Choroid plexus epithelial cell (primary cell): ENCODE results near the gene EHMT1.
"Not testable (repeated sequence)": the region's sequence is repeated elsewhere in the genome, so short reads cannot be mapped to it uniquely, and the experiment has no call there.

Source experiments
- DNase-seq: peaks from one replicate; pipeline ENCODE4 v3.0.0-alpha.2; 2010; ENCODE audit warnings: low read depth
- H3K4me3 ChIP-seq: 2 replicates; pipeline ENCODE4 v1.5.1; 2011; ENCODE audit warnings: low read depth, mild to moderate bottlenecking, control low read depth, low read length, moderate library complexity
- TF ChIP-seq, protein P1 (sequence below): conservative IDR thresholded peaks from 2 replicates; pipeline ENCODE4 v1.5.1; 2011; ENCODE audit warnings: low read depth, mild to moderate bottlenecking, control low read depth, inconsistent platforms, low read length, moderate library complexity

EHMT1 gene

DNA sequence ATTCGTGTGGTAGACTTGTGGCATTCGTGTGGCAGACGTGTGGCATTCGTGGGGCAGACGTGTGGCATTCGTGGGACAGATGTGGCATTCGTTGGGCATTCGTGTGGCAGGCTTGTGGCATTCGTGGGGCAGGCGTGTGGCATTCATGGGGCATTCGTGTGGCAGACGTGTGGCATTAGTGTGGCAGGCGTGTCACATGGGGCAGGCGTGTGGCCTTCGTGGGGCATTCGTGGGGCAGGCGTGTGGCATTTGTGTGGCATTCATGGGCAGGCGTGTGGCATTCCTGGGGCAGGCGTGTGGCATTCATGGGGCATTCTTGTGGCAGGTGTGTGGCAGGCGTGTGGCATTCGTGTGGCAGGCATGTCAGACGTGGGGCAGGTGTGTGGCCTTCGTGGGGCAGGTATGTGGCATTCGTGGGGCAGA lies 106.0 kb downstream of the EHMT1 start:
- TF ChIP-seq, protein P1, sequence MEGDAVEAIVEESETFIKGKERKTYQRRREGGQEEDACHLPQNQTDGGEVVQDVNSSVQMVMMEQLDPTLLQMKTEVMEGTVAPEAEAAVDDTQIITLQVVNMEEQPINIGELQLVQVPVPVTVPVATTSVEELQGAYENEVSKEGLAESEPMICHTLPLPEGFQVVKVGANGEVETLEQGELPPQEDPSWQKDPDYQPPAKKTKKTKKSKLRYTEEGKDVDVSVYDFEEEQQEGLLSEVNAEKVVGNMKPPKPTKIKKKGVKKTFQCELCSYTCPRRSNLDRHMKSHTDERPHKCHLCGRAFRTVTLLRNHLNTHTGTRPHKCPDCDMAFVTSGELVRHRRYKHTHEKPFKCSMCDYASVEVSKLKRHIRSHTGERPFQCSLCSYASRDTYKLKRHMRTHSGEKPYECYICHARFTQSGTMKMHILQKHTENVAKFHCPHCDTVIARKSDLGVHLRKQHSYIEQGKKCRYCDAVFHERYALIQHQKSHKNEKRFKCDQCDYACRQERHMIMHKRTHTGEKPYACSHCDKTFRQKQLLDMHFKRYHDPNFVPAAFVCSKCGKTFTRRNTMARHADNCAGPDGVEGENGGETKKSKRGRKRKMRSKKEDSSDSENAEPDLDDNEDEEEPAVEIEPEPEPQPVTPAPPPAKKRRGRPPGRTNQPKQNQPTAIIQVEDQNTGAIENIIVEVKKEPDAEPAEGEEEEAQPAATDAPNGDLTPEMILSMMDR = no peak
- no peak overlapping the region for H3K4me3 ChIP-seq
- DNase-seq = no peak

DNA sequence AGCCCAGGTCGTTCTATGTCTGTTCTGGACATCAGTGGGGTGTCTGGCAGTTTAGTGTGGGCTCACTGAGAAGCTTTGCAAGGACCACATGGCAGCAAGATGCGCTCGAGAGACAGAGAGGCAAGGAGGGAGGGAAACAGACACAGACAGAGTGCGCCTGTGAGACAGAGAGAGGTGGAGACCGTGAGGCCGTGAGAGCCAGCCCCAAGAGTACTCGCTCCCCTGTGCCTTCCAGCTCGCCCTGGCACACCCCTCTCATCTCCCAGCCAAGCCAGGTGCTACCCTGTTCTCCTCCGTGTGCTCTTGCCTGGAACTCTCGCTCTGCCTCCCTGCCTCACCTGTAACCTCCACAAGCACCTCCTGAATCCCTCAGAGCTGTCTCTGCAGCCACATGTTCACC lies 106.8 kb downstream of the EHMT1 start:
- no peak for DNase-seq
- TF ChIP-seq, protein P1 = no peak

DNA sequence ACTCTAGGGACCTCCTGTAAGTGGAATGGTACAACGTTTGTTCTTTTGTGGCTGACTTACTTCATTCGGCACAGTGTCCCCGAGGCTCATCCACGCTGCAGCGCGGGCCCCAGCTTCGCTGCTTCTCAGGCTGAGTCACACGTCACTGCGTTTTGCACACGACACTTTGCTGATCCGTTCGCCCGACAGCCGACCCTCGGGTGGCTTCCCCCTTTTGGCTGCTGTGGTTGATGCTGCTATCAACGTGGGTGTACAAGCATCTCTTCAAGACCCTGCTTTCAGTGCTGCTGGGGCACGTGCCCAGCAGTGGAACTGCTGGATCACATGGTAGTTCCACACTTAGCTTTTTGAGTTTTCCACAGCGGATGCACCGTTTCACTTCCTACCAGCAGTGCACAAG lies 107.5 kb downstream of the EHMT1 start:
- not testable (repeated sequence) for H3K4me3 ChIP-seq, DNase-seq

More for the DNA sequence above, 106.8 kb downstream of the EHMT1 start:
- no peak overlapping the region for H3K4me3 ChIP-seq

DNA sequence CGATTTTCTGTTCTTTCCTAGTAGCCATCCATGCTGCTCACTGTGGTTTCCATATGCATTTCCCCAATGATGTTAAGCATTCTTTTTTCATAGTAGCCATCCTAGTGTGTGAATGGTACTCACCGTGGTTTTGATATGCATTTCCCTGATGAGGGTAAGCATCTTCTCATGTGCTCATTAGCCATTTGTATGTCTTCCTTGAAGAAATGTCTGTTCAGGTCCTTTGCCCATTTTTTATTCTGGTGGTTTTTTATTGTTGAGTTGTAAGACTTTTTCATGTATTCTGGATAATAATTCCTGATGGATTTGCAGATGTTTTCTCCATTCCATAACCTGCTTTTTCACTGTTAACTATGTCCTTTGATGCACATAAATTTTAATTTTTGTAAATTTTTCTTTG lies 108.0 kb downstream of the EHMT1 start:
- DNase-seq = no peak
- TF ChIP-seq, protein P1 = no peak

DNA sequence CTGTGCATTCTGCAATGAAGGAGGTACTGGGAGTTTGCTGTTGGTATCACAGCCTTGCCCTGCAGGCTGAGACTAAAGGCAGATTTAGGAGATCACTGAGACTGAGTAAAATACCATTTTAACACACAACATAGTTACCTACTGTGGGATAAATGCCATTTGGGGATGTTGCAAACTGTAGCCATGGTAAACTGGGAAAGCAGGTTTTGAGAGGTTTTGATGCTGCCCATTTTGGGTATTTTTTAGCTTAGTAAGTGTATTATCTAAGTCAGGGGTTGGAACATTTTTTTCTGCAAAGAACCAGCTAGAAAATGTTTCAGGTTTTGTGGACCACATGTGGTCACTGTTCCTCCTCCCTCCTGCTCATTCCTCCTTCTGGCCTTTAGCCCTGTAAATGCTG lies 108.9 kb downstream of the EHMT1 start:
- H3K4me3 ChIP-seq = no peak overlapping the region
- no peak for DNase-seq
- TF ChIP-seq, protein P1 = no peak

More for the DNA sequence above, 108.0 kb downstream of the EHMT1 start:
- no peak overlapping the region for H3K4me3 ChIP-seq

DNA sequence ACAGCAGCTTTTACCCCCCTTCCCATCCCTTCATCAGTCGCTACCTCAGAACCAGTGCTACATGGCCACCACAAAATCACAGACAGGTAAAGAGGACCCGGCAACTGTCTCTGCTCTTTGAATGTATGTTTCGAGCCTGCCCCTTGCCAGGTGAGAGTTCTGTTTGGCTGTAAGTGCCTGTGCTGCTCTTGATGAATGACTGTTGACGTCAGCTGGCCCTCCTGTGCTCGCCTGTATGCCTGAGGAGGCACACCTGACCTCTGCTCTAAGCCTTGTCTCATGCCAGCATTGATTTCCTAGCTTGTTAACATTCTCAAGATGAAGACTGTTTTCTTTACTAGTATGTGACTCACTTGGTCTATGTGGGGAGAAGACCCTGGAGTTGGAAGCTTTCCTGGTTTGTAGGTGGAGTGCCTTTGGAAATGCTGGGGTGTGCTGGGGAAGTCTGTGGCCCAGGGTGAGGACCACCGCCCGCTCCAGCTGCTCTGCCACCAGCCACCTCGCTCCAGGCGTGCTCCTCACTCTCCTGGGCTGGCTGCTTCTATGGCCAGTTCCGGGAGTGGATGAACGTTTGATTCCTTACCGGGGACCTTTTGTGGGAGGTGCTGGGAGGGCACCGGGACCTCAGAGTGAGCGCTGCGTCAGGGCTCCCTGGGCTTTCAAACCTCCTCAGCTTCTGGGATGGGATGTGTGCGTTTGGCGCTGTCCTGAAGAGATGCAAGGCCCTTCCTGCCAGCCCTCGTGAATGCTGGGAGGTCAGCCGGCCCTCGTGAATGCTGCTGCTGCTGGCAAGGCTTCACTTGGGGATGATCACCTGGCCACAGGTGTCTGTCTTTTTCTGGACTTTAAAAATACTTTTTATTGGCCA lies 109.9 kb downstream of the EHMT1 start:
- no peak overlapping the region for H3K4me3 ChIP-seq
- TF ChIP-seq, protein P1 = no peak
- no peak for DNase-seq

DNA sequence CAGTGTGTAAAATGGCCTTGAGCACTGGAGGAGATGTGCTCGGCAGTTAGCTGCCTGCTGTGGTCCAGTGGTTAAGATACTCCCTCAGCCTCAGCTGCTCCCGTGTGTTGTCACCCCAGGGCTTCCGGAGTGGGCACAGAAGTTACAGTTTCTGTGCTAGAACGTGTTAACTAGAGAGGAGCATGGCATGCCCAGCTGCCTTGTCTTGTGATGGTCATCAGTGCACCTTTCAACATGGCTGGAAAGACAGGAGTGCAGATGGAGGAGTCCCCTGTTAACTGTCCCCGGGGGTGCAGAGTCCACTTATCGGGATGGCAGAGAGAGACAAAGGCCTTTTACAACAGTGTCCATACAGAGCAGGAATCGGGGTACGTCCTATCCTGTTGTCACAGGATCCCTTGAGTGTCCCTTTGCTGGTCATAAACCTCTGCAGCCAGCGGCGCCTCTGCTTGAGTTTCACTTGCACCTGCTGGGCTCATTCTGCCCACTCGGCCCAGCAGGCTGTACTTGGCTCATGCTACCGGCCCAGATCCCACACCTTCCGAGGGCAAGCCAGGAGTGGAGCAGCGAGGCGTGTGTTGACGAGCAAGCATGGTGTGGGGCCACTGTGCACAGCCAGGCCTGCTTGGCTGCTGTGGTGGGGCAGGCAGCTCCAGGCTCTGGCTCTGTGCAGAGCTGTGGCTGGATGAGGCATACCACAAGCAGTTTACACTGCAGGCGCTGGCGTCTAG lies 112.6 kb downstream of the EHMT1 start:
- TF ChIP-seq, protein P1 = no peak
- H3K4me3 ChIP-seq = no peak overlapping the region
- DNase-seq = no peak
